HK-2 (cell line): ENCODE data around the gene GMDS.

ENCODE experiments used
- DNase-seq: peaks from one replicate; pipeline ENCODE4 v3.0.0-alpha.2; 2018; ENCODE audit not compliant: unreplicated experiment

The GMDS gene

GRCh38 chr6:1832844-1833787 lies 412.3 kb downstream of the GMDS start:
- no peak for DNase-seq

DNA sequence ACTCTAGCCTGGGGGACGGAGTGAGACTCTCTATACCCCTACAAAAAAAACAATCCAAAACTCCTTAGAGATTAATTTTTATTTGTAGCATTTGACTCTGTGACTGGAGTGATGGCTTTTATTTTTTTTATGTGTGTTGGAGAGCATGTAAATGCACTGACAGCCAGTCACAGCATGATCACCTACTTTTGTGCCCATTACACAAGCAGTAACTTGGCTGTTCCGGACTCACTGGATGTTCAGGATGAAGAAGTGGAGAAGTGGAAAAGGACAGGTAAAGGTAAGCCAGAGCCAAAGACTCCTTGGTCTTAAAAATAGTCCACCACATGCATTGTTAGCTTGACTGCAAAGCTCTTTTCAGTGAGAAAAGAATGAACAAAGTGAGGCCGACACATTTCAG lies 413.0 kb downstream of the GMDS start:
- no peak for DNase-seq

DNA sequence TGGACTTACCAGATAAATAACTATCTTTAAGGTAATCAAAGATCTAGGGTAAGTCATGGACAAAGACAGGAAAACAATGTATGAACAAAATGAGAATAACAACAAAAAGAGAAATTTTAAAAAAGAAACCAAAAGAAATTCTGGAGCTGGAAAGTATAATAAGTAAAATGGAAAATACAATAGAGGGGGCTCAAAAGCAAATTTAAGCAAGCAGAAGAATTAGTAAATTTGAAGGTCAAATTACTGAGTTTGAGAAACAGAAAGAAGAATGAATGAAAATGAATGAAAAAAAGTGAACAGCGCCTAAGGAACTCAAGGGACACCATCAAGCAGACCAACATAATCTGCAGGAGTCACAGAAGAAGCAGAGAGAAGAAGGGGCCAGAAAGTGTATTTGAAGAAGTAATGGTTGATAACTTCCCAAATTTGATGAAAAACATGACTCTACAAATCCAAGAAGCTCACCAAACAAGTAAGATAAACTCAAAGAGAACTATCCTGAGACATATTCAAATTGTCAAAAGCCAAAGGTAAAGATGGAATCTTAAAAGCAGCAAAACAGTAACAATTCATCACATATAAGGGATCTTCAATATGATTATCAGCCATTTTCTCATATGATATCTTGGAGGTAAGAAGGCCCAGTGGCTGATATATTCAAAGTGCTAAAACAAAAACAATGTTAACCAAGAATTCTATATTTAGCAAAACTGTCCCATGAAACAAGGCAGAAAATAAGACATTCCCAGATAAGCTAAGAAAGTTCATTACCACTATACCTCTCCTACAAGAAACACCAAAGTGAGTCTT lies 417.2 kb downstream of the GMDS start:
- no peak for DNase-seq

DNA sequence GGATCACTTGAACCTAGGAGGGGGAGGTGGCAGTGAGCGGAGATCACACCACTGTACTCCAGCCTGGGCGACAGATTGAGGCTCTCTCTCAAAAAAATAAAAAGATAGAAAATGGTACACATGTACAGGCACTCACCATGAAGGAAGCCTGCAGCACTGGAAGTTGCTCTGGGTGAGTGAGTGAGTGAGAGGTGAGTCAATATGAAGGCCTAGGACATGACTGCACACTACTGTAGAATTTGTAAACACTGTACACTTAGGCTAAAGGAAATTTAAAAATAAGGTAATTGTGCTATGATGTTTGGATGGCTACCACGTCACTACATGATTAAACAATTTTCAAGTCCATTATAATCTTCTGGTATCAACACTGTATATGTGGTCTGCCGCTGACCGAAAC lies 419.5 kb downstream of the GMDS start:
- DNase-seq, result no peak

GRCh38 chr6:1825277-1825676 lies 420.1 kb downstream of the GMDS start:
- DNase-seq, result no peak

DNA sequence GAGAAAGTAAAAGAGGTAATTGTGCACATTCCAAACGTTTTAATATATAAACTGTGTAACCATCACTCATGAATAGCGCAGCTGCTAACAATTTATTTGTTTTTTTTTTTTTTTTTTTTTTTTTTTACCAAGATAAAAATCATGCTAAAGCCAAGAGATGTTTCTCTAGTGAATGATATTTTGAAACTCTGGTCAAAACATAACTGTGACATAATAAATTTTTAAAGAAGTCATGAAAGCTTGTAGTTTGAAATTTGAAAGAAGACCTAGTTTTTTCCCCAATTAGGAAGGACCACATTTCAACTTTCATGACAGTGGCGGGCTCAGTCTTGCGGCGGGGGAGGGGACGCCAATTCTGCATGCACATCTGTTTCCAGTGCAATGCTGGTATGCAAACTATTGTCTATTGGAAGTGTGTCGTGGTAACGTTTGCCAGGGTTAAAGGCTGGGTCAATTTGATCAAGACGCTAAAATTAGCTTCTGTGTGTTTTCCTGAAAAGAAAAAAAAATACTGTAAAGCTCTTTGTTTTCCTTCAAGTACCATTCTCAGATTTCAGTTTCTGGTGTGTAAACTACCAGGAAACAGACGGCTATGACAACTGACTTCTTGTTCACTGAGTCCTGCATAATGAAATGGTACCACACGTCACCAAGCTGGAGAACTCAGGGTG lies 423.8 kb downstream of the GMDS start:
- no peak for DNase-seq

DNA sequence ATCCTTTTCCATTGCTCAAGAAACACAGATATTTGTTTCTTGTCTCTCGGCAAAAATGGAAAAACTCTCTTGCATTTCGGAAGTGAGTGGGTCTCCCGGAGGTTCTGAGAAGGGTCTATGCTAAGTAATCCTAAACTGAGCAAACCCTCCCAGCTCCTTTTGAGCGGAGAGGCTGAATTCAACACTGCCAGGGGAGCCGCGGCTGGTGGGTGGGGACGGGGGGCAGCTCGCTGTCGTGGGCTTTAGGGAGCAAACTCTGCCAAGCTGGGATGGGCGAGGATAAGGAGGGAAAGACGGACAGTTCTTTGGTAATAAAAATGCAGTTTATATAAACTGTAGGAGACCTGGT lies 424.3 kb downstream of the GMDS start:
- DNase-seq, result no peak

DNA sequence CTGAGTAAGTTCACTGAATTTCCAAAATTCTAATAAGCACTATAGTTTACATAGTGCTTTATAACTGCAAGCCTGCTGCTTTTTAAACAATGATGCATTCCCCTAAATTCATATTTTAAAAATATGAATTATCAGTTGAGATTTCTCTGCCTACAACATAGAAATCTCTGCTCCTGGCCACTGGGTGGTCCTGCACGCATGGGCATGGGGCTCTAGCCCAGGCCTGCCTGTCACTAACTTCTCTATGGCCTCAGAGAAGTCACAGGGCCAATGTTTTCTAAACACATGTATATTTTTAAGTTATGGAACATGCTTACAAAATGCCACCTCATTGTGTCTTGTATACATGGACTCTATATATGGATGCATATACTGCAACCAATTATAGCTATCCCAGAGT lies 424.7 kb downstream of the GMDS start:
- DNase-seq, result no peak

DNA sequence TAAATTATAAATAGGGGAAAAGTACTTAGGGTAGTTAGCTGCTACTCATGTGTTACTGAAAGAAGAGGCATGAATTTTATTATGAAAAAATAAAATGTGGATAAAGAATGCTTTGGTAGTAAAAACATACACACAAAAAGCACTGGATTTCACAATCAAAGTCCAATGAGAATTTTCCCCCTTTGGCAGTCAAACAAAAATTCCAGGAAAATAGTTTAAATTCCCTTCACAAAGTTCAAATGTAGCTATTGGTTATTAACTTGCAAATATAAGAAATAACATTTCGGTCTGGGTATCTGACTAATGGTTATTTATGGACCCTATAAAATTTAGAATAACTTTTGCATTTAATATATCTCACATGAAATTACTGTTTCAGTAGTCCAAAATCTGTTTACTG lies 425.2 kb downstream of the GMDS start:
- no peak for DNase-seq

DNA sequence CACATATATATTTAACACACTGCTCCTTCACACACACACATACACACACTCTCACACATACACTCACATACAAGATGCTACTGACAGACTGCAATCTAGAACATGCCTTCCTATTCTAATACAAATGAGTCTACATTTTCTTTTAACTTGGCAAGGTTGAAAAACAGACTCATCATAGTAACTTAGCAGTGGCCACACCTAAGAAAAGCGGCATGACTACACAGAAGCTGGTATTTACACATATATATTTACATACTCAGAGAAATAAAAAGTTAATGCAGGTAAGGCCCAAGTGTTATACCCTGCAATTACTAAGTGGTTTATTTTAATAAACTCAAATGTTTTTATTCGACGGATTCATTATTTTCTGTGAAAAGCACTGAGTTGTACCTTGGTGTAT lies 426.4 kb downstream of the GMDS start:
- DNase-seq, result no peak

DNA sequence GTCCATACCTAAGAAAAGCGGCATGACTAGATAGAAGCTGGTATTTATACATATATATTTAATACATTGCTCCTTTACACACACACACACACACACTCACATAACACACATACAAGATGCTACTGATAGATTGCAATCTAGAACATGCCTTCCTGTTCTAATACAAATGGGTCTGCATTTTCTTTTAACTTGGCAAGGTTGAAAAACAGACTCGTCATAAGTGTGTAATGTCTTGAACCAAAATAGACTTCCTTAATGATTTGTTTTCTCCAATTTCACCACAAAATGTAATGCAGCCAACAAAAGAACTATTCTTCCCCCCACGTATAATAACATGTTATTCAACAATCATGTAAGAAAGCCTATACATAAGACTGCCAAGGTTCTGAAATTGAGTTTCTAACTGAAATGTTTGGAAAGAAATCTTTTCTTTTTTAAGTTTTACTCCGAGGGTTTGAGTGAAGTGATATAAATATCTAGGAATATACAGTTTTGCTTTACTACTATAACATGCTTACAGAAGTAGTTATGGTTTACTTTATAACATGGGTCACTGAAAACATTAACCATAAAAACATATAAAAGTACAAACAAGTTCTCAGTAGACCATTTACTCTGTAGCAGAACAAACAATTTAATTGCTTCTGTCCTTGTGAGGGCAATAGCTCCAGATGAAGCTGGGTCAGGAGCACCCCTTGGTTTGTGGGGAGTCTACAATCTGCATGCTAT lies 428.2 kb downstream of the GMDS start:
- no peak for DNase-seq

GRCh38 chr6:1815827-1816452 lies 429.5 kb downstream of the GMDS start:
- DNase-seq, result no peak

DNA sequence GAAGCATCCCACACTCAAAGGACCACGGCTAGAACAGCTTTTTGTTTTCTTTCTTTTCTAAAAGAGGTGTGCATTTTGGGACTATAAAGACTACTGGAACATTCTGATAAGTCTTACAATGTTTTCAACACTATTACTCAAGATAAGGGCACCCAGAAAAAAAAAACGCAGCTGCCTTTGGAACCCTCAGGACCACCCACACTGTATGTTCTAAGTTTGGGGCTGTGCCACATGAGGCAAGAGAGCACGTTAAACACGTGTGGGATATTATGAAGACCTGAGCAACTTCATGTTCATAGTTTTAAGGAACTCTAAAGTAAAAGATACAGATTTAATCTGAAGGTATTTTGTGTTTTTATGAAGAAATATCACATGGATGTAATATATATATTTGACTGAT lies 431.1 kb downstream of the GMDS start:
- DNase-seq, result no peak

- no peak for DNase-seq
Measured at GRCh38 chr6:1812487-1812886, 432.9 kb downstream of the GMDS start.

- no peak for DNase-seq
Measured at GRCh38 chr6:1812034-1812433, 433.4 kb downstream of the GMDS start.

DNA sequence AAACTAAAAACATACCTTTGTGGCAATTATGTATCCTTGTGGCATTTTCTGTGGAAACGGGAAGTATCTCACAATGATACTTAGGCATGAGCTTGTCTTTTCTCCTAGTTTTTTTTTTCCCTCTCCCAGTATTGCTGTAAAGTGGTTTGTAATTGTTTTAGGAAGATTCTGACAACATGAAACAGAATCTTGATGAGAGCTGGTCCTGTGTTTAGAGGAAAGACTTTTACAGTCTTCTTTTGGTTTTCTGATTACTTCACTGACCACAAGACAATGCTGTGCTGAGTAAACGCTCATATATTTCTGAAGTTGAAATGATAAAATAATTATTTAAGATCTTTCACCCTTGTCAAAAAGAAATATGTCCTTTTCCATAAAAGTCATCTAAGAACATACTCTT lies 434.5 kb downstream of the GMDS start:
- no peak for DNase-seq

- no peak for DNase-seq
Measured at GRCh38 chr6:1809291-1809988, 436.0 kb downstream of the GMDS start.

- no peak for DNase-seq
Measured at GRCh38 chr6:1806935-1807334, 438.5 kb downstream of the GMDS start.

DNA sequence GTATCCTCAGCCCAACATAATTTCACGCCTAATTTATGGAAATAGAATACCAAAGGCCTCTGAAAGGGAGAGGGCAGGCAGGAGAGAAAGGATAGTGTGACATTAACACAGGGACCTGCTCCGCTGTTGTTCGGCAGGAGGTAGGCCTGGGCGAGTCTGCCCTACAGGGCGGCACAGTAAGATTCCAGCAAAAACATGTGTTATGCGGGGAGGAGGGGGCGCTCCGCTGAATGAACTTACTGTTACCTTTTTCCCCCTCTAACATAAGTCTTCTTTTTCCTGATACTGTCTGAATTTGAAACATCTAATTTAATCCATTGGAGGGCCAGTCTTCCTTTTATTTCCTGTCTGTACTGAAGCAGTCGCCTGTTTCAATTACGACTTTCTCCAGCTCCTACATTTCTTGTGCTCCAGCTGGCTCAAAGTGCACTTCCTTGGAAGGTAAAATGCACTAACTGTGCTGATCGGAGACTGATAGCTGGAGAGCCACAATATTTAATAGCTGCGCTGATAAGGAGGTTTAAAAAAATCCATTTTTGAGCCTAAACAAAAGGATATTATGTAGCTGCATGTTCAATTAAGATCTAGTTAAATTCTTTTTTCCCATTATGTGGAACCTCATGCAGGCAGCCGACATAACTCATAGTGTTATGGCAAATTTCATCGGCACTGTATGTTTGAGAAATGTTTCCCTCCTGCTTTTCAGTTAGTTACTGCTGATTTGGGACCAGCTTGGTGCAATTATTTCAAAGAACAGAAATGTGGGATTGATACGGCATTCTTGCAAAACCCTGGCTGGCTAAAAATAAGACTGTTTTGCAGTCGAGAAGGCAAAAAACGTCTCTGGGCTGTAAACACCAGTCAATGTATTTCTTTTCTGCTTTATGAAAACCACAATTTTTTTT lies 442.7 kb downstream of the GMDS start:
- DNase-seq, result no peak

GRCh38 chr6:1801401-1801800 lies 444.0 kb downstream of the GMDS start:
- no peak for DNase-seq
